ENCODE data around the gene GNPDA1.
"Not testable (repeated sequence)": the region's sequence is repeated elsewhere in the genome, so short reads cannot be mapped to it uniquely, and the experiment has no call there.

GRCh38 chr5:142040881-142041280 lies 28.1 kb upstream of the GNPDA1 start:
- not testable (repeated sequence) for TF ChIP-seq SIN3A (IDR thresholded peaks at IDR 0.05; ENCODE audit: borderline replicate concordance, insufficient read depth, low read depth, low read length)
- TF ChIP-seq, protein P1, sequence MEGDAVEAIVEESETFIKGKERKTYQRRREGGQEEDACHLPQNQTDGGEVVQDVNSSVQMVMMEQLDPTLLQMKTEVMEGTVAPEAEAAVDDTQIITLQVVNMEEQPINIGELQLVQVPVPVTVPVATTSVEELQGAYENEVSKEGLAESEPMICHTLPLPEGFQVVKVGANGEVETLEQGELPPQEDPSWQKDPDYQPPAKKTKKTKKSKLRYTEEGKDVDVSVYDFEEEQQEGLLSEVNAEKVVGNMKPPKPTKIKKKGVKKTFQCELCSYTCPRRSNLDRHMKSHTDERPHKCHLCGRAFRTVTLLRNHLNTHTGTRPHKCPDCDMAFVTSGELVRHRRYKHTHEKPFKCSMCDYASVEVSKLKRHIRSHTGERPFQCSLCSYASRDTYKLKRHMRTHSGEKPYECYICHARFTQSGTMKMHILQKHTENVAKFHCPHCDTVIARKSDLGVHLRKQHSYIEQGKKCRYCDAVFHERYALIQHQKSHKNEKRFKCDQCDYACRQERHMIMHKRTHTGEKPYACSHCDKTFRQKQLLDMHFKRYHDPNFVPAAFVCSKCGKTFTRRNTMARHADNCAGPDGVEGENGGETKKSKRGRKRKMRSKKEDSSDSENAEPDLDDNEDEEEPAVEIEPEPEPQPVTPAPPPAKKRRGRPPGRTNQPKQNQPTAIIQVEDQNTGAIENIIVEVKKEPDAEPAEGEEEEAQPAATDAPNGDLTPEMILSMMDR (IDR thresholded peaks at IDR 0.05), result not testable (repeated sequence)

Measured in Panc1 (cell line).